ENCODE measurements around the gene SNAP91.

The SNAP91 gene

DNA sequence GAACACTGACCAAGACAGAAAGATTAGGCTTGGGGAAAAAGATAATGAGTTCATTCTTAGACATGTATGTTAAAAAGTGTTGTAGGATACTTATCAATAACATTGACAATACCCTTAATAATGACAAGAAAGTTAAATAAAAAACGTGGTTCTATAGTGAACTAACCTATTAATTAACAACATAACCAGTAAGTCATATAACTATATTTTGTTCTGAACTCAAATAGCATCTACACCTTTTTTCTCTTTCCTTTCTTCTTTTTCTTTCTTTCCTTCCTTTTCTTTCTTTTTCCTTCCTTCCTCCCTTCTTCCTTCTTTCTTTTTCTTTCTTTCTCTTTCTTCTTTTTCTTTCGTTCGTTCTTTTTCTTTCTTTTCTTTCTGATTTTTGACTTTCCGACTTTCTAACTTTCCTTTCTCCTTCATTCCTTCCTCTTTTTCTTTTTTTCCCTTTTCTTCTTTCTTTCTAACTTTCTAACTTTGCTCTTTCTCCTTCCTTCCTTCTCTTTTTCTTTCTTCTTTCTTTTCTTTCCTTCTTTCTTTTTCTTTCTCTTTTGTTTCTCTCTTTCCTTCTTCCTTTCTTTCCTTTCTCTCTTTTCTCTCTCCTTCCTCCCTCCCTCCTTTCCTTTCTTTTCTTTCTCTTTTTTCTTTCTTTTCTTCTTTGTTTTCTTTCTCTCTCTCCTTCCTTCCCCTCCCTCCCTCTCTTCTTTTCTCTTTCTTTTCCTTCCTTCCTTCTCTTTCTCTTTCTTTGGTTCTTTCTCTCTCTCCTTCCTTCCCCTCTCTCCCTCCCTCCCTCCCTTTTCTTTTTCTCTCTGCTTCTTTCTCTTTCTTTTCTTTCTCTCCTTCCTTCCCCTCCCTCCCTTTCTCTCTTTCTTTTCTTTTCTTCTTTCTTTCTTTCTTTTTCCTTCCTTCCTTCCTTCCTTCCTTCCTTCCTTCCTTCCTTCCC is 172.0 kb downstream of the SNAP91 start:
- no peak for DNase-seq

DNA sequence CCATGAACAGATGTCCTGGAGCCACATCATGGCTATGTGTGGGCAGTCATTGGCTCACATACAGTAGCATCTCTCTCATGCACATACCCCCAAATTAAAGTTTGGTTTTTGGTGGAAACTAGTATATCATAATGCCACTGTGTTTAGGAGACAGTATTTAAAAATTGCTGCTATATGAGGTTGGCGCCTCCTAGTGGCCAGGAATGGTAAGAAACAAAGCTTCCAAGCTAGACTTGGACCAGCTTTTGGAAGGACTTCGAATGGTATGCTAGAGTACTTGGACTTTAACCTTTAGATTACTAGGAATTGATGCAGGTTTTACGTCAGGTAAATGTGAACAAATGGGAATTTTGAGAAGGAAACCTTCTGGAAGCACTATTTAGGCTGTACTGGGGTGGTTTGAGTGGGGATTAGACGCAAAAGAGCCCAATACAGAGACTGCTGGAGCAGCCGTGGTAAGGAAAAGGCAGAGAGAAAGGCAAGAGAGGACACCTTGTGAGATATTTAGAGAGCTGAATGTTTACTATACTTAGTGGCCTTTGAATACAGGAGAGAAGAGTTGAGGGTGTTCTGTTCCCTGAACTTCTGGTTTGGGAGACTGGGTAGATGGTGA is 172.8 kb downstream of the SNAP91 start:
- peak; percentile 40 for DNase-seq

DNA sequence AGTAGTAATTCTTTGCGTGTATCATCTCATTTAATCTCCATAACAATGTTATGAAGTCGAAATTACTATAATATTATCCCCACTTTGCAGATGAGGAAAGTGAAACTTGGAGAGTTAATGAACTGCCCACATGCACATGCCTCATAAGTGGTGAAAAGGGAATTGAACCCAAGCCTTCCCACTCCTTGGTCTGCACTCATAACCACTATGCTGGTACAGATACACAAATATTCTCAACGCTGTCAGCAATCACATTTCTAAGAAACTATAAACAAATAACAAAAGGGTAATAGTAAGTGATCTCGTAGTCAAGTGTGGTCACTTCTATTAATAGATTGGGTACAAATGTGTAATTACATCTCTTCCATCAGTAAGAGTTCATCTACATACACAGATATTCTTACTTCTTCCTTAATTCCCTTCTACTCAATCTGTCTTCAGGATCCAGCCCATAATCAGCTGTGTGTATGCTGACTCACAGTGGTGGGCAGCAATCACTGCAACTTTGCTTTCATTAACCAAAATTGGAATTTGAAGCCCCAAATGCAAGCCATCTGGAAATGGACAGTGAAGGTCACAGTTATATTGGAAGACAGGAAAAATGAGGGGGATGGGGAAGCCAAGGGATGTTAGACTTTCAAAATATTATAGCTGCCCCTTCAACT is 190.0 kb downstream of the SNAP91 start:
- DNase-seq: no peak

DNA sequence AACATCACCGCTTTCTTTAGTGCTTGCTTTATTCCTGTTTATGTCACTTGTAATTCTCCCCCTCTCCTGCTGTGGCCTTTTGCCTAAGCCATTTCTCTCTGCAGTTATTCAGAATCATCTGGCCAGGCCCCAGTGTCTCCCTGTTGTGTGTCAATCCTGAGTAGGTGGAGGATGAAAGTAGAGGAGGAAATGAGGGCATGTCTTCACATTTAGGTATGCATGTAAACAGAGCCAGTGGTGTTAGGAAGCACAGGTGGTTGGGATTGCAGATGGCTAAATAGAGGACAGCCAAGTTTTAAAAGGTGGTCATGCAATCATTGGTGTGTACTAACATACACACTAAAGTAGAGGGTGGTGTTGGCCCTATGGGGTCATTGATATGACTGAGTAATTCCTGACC is 191.4 kb downstream of the SNAP91 start:
- no peak for DNase-seq

DNA sequence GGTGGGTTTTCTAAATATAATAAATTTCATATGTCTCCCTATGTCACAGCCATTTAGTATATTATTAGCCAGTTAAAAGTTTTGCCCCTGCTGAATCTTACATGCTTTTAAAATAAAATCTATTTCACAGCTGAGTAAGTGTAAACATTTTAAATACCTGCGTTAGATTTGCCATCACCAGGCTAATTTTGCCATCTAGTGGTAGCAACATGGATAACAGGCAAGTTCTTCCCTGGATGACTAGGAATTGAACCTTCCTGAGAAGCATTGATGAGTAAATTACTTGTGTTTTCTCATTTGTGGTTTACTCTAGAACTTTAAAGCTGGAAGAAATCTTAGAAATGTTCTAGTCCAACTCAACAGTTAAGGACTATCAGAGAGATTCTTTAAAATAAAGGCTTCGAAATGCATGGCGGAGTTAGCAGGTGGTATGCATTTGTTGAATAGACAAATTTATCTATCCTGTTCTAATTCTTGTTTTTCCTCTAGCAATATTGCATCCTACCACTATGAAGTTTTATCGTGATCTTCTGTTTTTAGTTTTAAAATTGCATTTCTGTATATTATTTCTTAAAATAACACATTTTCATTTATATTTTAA is 193.9 kb downstream of the SNAP91 start:
- DNase-seq: no peak

DNA sequence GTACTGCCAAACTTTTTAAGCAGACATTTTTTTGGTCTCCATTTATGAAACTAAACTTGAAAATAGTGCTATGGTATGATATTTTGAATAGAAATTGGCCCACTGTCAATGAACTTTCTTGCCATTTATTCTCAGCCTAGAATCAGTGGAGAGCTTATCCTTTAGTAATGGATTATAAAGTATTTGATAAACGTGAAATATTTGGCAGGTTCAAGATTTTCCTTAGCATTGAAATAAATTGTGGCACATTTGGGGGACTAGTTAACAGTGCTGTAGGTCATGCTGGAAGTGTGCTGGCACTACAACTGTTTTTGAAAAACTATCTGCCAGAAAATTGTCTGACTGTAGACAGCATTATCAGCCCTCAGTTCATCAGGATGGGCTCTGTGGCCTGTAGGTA is 194.4 kb downstream of the SNAP91 start:
- no peak for DNase-seq

DNA sequence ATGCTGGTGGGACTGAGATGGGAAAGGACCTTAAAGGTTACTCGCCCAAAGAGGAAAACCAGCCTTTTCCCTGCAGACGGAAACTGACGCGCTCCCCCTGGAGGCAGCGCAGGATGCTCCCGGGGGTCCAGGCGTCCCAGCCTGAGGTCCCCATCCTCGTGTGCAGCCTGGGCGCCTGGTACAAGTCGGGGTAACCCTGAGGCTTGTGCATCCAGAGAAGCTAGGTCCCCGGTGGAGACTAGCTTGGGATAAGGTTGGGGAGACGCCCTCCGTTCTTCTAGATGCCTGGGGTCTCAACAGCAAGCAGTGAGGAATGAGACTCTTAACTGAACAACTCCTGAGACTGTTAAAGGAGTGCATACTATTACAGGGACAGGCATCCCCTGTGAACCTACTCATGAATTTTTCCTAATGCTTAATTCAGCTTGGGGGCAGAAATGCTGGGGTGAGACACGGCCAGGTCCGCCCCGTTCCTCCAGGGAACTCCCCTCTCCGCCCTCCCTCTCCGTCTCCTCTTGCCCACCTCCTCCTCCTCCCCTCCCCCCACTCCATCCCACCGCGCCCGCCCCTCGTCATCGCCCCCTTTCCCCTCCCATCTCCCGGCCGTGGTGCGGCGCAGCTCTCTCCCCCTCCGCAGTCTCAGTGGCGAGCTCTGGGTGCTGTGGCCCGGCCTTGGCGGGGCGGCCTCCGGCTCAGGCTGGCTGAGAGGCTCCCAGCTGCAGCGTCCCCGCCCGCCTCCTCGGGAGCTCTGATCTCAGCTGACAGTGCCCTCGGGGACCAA is 196.8 kb downstream of the SNAP91 start, which contains the start of gene PRSS35:
Gene PRSS35, plus strand, starts transcription at position 634 of the 781 bp plus-strand sequence. CDS start 10,908 bp downstream, outside the sequence.
- DNase-seq: peak; percentile 10

DNA sequence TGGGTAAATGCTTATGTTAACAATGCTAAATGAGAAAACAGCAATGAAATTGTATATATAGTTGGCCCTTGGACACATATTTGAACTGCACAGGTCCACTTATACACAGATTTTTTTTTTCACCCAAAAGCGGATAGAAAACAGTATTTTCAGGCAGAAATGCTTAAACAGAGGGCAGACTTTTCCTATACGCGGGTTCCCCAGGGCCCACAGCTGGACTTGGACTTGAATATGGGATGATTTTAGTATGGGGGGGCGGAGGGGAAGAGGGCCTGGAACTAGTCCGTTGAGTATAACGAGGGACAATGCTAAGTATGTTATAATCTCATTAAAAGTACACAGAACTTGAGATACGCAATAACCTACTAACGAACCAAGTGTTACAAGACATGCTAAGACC is 197.6 kb downstream of the SNAP91 start:
- DNase-seq: no peak

DNA sequence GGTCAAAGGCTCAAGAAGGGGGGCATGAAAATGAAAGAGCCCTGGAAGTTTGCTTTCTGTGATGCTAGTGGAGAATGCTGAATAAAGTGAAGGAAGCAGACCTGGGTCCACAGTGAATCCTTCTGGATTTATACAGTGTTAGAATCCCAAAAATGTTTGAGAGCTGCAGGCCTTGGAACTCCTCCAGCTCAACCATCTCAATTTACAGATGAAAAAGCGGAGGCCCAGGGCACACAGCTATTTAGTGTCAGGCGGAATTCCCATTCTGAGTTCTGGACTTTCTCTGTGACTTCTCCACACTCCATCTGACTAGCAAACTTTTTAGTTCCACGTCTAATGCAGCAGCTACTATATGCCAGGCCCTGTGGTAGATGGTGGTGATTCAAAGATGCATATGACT is 198.1 kb downstream of the SNAP91 start:
- no peak for DNase-seq

DNA sequence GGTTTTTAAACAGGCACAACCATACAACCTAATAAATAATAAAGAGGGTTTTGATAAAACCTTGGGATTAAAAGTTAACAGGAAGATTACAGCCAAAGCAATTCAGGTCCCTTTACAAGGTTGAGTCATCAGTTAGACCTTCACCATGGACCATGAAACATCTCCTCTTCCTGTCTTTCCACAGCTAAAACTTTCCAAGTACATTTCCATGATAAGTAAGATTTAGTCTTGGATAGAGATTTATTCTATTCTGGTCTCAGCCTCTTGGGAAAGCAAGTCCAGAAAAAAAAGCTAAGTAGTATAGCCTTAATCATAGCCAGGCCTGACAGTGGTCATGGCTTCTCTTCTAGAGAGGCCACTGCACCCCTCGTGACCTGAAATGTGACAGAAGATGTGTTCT is 199.5 kb downstream of the SNAP91 start:
- no peak for DNase-seq

DNA sequence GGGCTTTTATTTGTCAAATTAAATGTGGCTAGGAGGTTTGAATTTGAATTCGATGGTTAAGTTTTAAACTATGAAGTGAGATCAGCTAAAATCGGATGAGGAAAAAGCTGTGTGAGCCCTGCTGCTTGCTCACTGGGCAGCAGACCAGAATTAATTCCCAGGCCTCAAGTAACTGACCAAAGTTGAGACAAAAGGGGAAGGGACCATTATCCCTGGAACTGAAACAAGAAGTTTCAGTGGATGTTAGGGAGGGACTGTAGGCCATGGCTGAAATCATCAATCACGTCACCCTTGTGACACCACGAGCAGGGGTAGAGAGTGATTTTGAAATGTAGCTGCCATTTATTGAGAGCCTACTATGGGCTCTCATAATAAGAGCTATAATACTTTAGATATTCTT is 203.5 kb downstream of the SNAP91 start:
- DNase-seq: no peak
